Right lobe of liver (tissue), 6 donors: ENCODE data around the gene AJAP1. TPM values are rescaled to one million over a fixed set of nuclear protein-coding genes. Genes with fewer than 3 reads are reported as not detected.

Experiments used
- ATAC-seq, 4 donors: fragments of 200-7000 bp; cut with Tn5 transposase; one replicate each; pipeline ENCODE4 v1.9.1; 2020; ENCODE audit warnings: mild to moderate bottlenecking in 4 of 4, moderate library complexity in 4 of 4
- DNase-seq, 3 donors: peaks; one replicate each; pipeline ENCODE4 v3.0.0-alpha.2; 2020
- H3K27ac ChIP-seq, 3 donors: fragments of 200-600 bp; one replicate each; pipeline ENCODE4 v1.8.0; 2022
- H3K27me3 ChIP-seq, 2 donors: fragments of 200-600 bp; one replicate each; pipeline ENCODE4 v1.8.0; 2022
- H3K36me3 ChIP-seq, 4 donors: fragments of 200-600 bp; sonication (generic) in 1 of 4; one replicate each; pipeline versions ENCODE4 v1.5.1 to v1.8.0; 2017 to 2022; ENCODE audit warnings: control low read depth in 1 of 4
- H3K4me1 ChIP-seq, 4 donors: fragments of 200-600 bp; sonication (generic) in 1 of 4; one replicate each; pipeline versions ENCODE4 v1.5.1 to v1.8.0; 2017 to 2022; ENCODE audit warnings: control low read depth in 1 of 4
- H3K4me3 ChIP-seq, 3 donors: fragments of 200-600 bp; one replicate each; pipeline ENCODE4 v1.8.0; 2022
- H3K9me3 ChIP-seq, 4 donors: fragments of 200-600 bp; sonication (generic) in 1 of 4; one replicate each; pipeline versions ENCODE4 v1.5.1 to v1.8.0; 2017 to 2022; ENCODE audit warnings: control low read depth in 1 of 4
- POLR2A ChIP-seq: fragments of 450-650 bp; IDR thresholded peaks from one replicate; pipeline ENCODE4 v1.6.1; 2017; ENCODE audit warnings: antibody characterized with exemption, mild to moderate bottlenecking
- WGBS: methylation state at CpG from one replicate; pipeline ENCODE4 v1.1.6; 2018; ENCODE audit warnings: low coverage, low lambda C conversion rate; ENCODE audit not compliant: insufficient coverage; ENCODE audit errors: missing lambda C conversion rate; 5-methylcytosine and 5-hydroxymethylcytosine counted together
- intact Hi-C, 2 donors: fragments of 100-400 bp; cut with DNase I; formaldehyde crosslinking; loops; one replicate each; pipeline versions ENCODE4 v1.11.2 to v1.14.1; 2022
- total RNA-seq, 6 experiments: library from RNA; depleted of rRNA in 2 of 6; stranded (reverse); fragments of >200 nt in 2 of 6; fragmentation: NEBNext Ultra II Directional in 3 of 6; extraction: Animal tissue kit (Norgen Biotek cat#: 25700) in 3 of 6; gene quantifications; one replicate each; pipeline versions ENCODE4 v1.1.0 to v1.2.4, GENCODE V29; 2016 to 2023
- TF ChIP-seq, protein P1 (sequence below), 4 donors: fragments of 200-600 bp in 3 of 4; fragments of 450-650 bp in 1 of 4; IDR thresholded peaks; one replicate each; pipeline versions ENCODE4 v1.5.1 to v1.8.0; 2016 to 2022; ENCODE audit warnings: antibody characterized with exemption in 4 of 4, mild to moderate bottlenecking in 2 of 4
- donor health status: DM: no; HTN: yes; CAD: no.
- donor health status: DM: no; HTN: no; CAD: no.
- donor health status: DM: no; HTN: no; CAD: no.
- donor health status: DM: no; HTN: yes; CAD: no.
- donor health status: DM: no; HTN: yes; CAD: no.

AJAP1 gene
- total RNA-seq, 6 experiments from 2014 or later, result 0.06 to 0.35 (median 0.13) TPM

DNA sequence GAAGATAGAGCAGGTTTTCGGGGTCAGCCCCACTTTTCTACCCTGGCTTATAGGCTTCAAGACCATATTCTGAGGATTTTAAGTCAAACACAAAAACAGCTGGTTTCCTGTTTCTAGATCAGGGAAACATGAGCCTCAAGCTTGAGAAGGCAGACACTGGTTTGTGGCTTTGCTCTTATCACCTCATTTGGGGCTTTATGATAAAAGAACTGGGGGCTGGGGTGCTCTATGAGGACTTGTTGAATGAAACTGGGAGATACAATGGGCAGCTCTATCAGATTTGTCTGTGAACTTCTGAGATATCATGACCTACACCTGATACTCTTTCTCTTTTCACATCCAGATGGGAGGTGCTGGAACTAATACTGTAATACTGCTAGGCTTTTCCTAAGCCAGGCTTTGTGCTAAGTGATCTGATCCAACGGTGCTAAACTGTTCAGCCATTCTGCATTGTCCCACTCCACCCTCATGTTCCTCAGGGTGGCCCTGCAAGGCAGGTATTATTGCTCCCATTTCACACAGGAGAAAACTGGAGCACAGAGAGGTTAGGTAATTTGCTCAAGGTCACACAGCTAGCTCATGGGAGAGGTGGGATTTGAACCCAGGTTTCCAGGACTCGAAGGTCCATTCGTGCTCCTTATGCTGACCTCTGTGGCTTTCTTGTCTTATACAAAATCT lies 6.6 kb downstream of the AJAP1 start:
- ATAC-seq (no peak), DNase-seq (no peak)
- Histone ChIP-seq H3K4me1 (no peaks in the 10 kb centered on the region), H3K4me3 (no peak overlapping the region), H3K36me3 (no peaks in the 10 kb centered on the region), H3K27ac (no peak overlapping the region), H3K9me3 (no peaks in the 10 kb centered on the region), H3K27me3 (no peaks in the 10 kb centered on the region)
- TF ChIP-seq POLR2A, result no peak
- TF ChIP-seq, protein P1, sequence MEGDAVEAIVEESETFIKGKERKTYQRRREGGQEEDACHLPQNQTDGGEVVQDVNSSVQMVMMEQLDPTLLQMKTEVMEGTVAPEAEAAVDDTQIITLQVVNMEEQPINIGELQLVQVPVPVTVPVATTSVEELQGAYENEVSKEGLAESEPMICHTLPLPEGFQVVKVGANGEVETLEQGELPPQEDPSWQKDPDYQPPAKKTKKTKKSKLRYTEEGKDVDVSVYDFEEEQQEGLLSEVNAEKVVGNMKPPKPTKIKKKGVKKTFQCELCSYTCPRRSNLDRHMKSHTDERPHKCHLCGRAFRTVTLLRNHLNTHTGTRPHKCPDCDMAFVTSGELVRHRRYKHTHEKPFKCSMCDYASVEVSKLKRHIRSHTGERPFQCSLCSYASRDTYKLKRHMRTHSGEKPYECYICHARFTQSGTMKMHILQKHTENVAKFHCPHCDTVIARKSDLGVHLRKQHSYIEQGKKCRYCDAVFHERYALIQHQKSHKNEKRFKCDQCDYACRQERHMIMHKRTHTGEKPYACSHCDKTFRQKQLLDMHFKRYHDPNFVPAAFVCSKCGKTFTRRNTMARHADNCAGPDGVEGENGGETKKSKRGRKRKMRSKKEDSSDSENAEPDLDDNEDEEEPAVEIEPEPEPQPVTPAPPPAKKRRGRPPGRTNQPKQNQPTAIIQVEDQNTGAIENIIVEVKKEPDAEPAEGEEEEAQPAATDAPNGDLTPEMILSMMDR (IDR thresholded peaks at IDR 0.05), result no peak
- WGBS, result 26% methylated on average over 4 of the region's 4 CpGs
- intact Hi-C loops, result no loop called here

DNA sequence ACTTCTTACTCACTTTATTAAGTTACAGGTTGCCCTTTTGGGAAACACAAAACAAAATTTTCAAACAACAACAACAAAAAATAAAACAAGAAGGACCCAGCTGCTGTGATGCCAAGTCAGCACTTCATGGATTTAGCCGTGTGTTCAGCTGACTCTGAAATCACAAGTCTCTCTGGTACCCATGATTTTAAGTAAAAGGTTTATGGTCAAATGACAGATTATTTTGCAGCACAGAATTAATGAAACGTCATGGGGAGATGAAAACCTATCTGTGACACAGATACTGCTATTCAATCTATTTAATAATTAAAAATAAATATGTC lies 7.1 kb downstream of the AJAP1 start:
- intact Hi-C loops, result no loop called here
- no peaks in the 10 kb centered on the region for H3K27me3 ChIP-seq
- H3K9me3 ChIP-seq, result no peaks in the 10 kb centered on the region
- no peak overlapping the region for H3K27ac ChIP-seq
- 23% methylated on average over 2 of the region's 2 CpGs for WGBS
- TF ChIP-seq, protein P1 (IDR thresholded peaks at IDR 0.05), result no peak
- no peak for TF ChIP-seq POLR2A
- ATAC-seq, result no peak
- H3K4me1 ChIP-seq, result no peaks in the 10 kb centered on the region
- H3K36me3 ChIP-seq, result no peaks in the 10 kb centered on the region
- no peak overlapping the region for H3K4me3 ChIP-seq
- no peak for DNase-seq

DNA sequence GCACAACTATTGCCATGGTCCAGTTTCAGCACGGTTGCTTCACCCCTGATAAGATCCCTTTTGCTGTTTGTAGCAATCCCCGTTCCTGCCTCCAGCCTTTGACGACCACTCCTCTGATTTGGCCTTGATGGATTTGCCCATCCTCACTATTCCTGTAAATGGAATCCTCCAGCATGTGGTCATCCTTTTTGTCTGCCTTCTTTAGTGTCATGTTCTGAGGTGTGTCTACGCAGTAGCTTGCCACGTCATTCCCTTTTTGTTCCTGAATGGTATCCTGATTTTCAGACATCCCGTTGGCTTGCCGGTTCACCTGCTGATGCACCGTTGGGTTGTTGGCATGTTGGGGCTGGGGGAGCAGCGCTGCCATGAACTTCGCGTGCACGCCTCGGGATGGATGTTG lies 7.8 kb downstream of the AJAP1 start:
- WGBS, result 55% methylated on average over 13 of the region's 13 CpGs
- Histone ChIP-seq H3K9me3 (no peaks in the 10 kb centered on the region), H3K4me1 (no peaks in the 10 kb centered on the region), H3K27me3 (no peaks in the 10 kb centered on the region), H3K4me3 (no peak overlapping the region), H3K36me3 (no peaks in the 10 kb centered on the region), H3K27ac (no peak overlapping the region)
- TF ChIP-seq POLR2A, result no peak
- TF ChIP-seq, protein P1 (IDR thresholded peaks at IDR 0.05), result no peak
- intact Hi-C loops, result no loop called here
- ATAC-seq (no peak), DNase-seq (no peak)

DNA sequence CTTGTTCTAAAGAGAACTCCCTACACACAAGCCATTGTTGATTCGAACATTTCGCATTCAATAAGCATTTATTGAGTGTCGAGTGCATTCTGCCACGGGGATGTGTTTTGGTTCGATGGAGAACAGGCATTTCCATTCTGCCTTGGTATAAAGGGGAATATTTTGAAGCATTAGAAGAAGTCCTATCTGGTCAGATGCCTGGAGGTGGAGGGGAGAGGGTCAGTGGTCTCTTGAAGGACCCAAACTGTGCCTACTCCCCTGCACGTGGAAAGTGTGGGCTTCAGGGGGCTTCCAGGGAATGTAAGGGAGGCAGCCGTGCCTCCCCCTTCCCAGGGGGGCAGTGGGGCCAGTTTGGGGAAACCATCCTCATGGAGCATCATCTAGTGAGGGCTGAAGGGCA lies 8.3 kb downstream of the AJAP1 start:
- 69% methylated on average over 6 of the region's 7 CpGs for WGBS
- H3K27me3 ChIP-seq, result no peaks in the 10 kb centered on the region

More for the DNA sequence above, 8.3 kb downstream of the AJAP1 start:
- ATAC-seq, result no peak
- no peaks in the 10 kb centered on the region for H3K4me1 ChIP-seq
- TF ChIP-seq POLR2A, result no peak
- TF ChIP-seq, protein P1 (IDR thresholded peaks at IDR 0.05), result no peak
- DNase-seq, result no peak
- H3K9me3 ChIP-seq, result no peaks in the 10 kb centered on the region
- H3K27ac ChIP-seq, result no peak overlapping the region
- H3K4me3 ChIP-seq, result no peak overlapping the region
- intact Hi-C loops, result no loop called here
- no peaks in the 10 kb centered on the region for H3K36me3 ChIP-seq
